Trophoblast cell (in vitro differentiated cells and primary cell): ENCODE measurements around the gene GUF1.

ENCODE experiments used
- DNase-seq, 2 donors: peaks; one replicate each; pipeline ENCODE4 v3.0.0-alpha.2; 2016
- H2AFZ ChIP-seq: 2 replicates; pipeline ENCODE4 v1.6.1; 2013; ENCODE audit warnings: low read length, moderate library complexity, mild to moderate bottlenecking; ENCODE audit not compliant: insufficient read depth, poor library complexity
- H2AK5ac ChIP-seq: 2 replicates; pipeline ENCODE4 v1.6.1; 2013; ENCODE audit warnings: mild to moderate bottlenecking, low read length
- H2BK120ac ChIP-seq: 2 replicates; pipeline ENCODE4 v1.6.1; 2013; ENCODE audit warnings: low read length, mild to moderate bottlenecking, moderate library complexity; ENCODE audit not compliant: insufficient read depth, poor library complexity
- H2BK12ac ChIP-seq: 2 replicates; pipeline ENCODE4 v1.6.1; 2013; ENCODE audit warnings: mild to moderate bottlenecking, low read length, moderate library complexity
- H2BK5ac ChIP-seq: 2 replicates; pipeline ENCODE4 v1.6.1; 2013; ENCODE audit warnings: low read length, low read depth, moderate library complexity, mild to moderate bottlenecking; ENCODE audit not compliant: poor library complexity
- H3K14ac ChIP-seq: 2 replicates; pipeline ENCODE4 v1.6.1; 2013; ENCODE audit warnings: mild to moderate bottlenecking, low read length
- H3K18ac ChIP-seq: 2 replicates; pipeline ENCODE4 v1.6.1; 2013; ENCODE audit warnings: mild to moderate bottlenecking, low read length
- H3K23ac ChIP-seq: 2 replicates; pipeline ENCODE4 v1.6.1; 2013; ENCODE audit warnings: low read length
- H3K27ac ChIP-seq: 2 replicates; pipeline ENCODE4 v1.5.1; 2013; ENCODE audit warnings: low read depth, mild to moderate bottlenecking, inconsistent platforms, low read length, moderate library complexity
- H3K27me3 ChIP-seq: 2 replicates; pipeline ENCODE4 v1.6.1; 2013; ENCODE audit warnings: inconsistent platforms, mild to moderate bottlenecking, low read length, moderate library complexity; ENCODE audit not compliant: insufficient read depth
- H3K36me3 ChIP-seq, 2 experiments: 1 replicate in 1 of 2; 2 replicates in 1 of 2; pipeline ENCODE4 v1.6.1; 2013; ENCODE audit warnings: low read length in 2 of 2, mild to moderate bottlenecking in 2 of 2, moderate library complexity in 1 of 2; ENCODE audit not compliant: insufficient read depth in 2 of 2, control insufficient read depth in 1 of 2
- H3K4ac ChIP-seq: 2 replicates; pipeline ENCODE4 v1.6.1; 2013; ENCODE audit warnings: low read depth, mild to moderate bottlenecking, low read length, moderate library complexity
- H3K4me1 ChIP-seq, 2 experiments: 1 replicate in 1 of 2; 2 replicates in 1 of 2; pipeline ENCODE4 v1.6.1; 2013; ENCODE audit warnings: low read length in 2 of 2, mild to moderate bottlenecking in 2 of 2, moderate library complexity in 1 of 2; ENCODE audit not compliant: insufficient read depth in 2 of 2, control insufficient read depth in 1 of 2
- H3K4me2 ChIP-seq: 2 replicates; pipeline ENCODE4 v1.6.1; 2013; ENCODE audit warnings: inconsistent platforms, mild to moderate bottlenecking, low read length, moderate library complexity
- H3K4me3 ChIP-seq: 2 replicates; pipeline ENCODE4 v1.5.1; 2013; ENCODE audit warnings: mild to moderate bottlenecking, low read depth, low read length, inconsistent platforms
- H3K79me1 ChIP-seq: one replicate; pipeline ENCODE4 v1.6.1; 2013; ENCODE audit warnings: low read length
- H3K79me2 ChIP-seq: 2 replicates; pipeline ENCODE4 v1.6.1; 2013; ENCODE audit warnings: low read length, mild to moderate bottlenecking; ENCODE audit not compliant: control insufficient read depth, insufficient read depth, poor library complexity
- H3K9ac ChIP-seq: 2 replicates; pipeline ENCODE4 v1.6.1; 2013; ENCODE audit warnings: mild to moderate bottlenecking, low read length
- H3K9me3 ChIP-seq: 2 replicates; pipeline ENCODE4 v1.6.1; 2013; ENCODE audit warnings: low read depth, mild to moderate bottlenecking, control low read depth, inconsistent platforms, low read length; ENCODE audit not compliant: insufficient read depth
- H4K12ac ChIP-seq: 2 replicates; pipeline ENCODE4 v1.6.1; 2013; ENCODE audit warnings: low read depth, mild to moderate bottlenecking, low read length, moderate library complexity
- H4K8ac ChIP-seq: 2 replicates; pipeline ENCODE4 v1.6.1; 2013; ENCODE audit warnings: low read depth, mild to moderate bottlenecking, low read length, moderate library complexity
- H4K91ac ChIP-seq: one replicate; pipeline ENCODE4 v1.6.1; 2013; ENCODE audit warnings: low read depth, mild to moderate bottlenecking, low read length, moderate library complexity
- WGBS: extraction: QIAGEN DNeasy Blood & Tissue Kit; methylation state at CpG from one replicate; pipeline ENCODE4 v1.1.7; 2013; ENCODE audit warnings: missing lambda C conversion rate; ENCODE audit not compliant: insufficient read length, insufficient coverage; ENCODE audit errors: extremely low coverage; 5-methylcytosine and 5-hydroxymethylcytosine counted together

Gene GUF1

GRCh38 chr4:44668526-44668925, 9.7 kb upstream of the GUF1 start:
- H2BK5ac ChIP-seq: no peak overlapping the region
- WGBS: no CpG with 5 or more reads among the region's 2 CpGs
- no peak overlapping the region for H3K4me2 ChIP-seq
- DNase-seq: no peak
- H3K79me1 ChIP-seq: no peaks in the 10 kb centered on the region
- H4K91ac ChIP-seq: no peak overlapping the region
- H2AFZ ChIP-seq: no peak overlapping the region
- no peak overlapping the region for H3K9ac ChIP-seq
- no peaks in the 10 kb centered on the region for H3K36me3 ChIP-seq
- no peaks in the 10 kb centered on the region for H3K4me1 ChIP-seq
- no peaks in the 10 kb centered on the region for H3K9me3 ChIP-seq
- H3K4me3 ChIP-seq: no peak overlapping the region
- H3K27ac ChIP-seq: no peak overlapping the region
- H3K4ac ChIP-seq: no peak overlapping the region
- H2AK5ac ChIP-seq: no peak overlapping the region
- H3K27me3 ChIP-seq: no peaks in the 10 kb centered on the region
- no peak overlapping the region for H4K12ac ChIP-seq
- no peak overlapping the region for H2BK120ac ChIP-seq
- H3K14ac ChIP-seq: no peak overlapping the region
- H4K8ac ChIP-seq: no peak overlapping the region
- no peak overlapping the region for H3K18ac ChIP-seq
- no peak overlapping the region for H3K23ac ChIP-seq
- no peak overlapping the region for H2BK12ac ChIP-seq
- H3K79me2 ChIP-seq: no peaks in the 10 kb centered on the region

GRCh38 chr4:44670506-44671199, 7.6 kb upstream of the GUF1 start:
- Histone ChIP-seq H3K27ac (no peak overlapping the region), H4K91ac (no peak overlapping the region), H3K36me3 (no peaks in the 10 kb centered on the region), H2BK5ac (no peak overlapping the region), H3K14ac (no peak overlapping the region), H3K9ac (no peak overlapping the region), H3K4ac (no peak overlapping the region), H3K79me1 (no peaks in the 10 kb centered on the region), H3K23ac (no peak overlapping the region), H3K4me1 (no peaks in the 10 kb centered on the region), H3K4me3 (no peak overlapping the region), H2AFZ (no peak overlapping the region), H4K8ac (no peak overlapping the region), H2BK120ac (no peak overlapping the region), H3K4me2 (no peak overlapping the region), H2BK12ac (no peak overlapping the region), H3K9me3 (no peaks in the 10 kb centered on the region), H3K79me2 (no peaks in the 10 kb centered on the region), H4K12ac (no peak overlapping the region), H3K27me3 (no peaks in the 10 kb centered on the region), H2AK5ac (no peak overlapping the region), H3K18ac (no peak overlapping the region)
- no CpG with 5 or more reads among the region's 4 CpGs for WGBS
- no peak for DNase-seq

GRCh38 chr4:44671636-44672035, 6.6 kb upstream of the GUF1 start:
- no CpG with 5 or more reads among the region's 3 CpGs for WGBS

GRCh38 chr4:44674471-44674870, 3.7 kb upstream of the GUF1 start:
- WGBS: no CpG with 5 or more reads among the region's 1 CpG
- Histone ChIP-seq H3K27me3 (no peaks in the 10 kb centered on the region), H3K18ac (no peak overlapping the region), H3K9ac (no peak overlapping the region), H3K79me1 (peaks cover 8% of the 10 kb centered on the region), H2BK120ac (no peak overlapping the region), H3K23ac (no peak overlapping the region), H3K4me1 (no peaks in the 10 kb centered on the region), H3K9me3 (no peaks in the 10 kb centered on the region), H2BK12ac (no peak overlapping the region), H3K36me3 (no peaks in the 10 kb centered on the region), H4K12ac (no peak overlapping the region), H4K8ac (no peak overlapping the region), H2AFZ (no peak overlapping the region), H4K91ac (no peak overlapping the region), H3K14ac (no peak overlapping the region), H3K4me2 (no peak overlapping the region), H3K4me3 (no peak overlapping the region), H3K4ac (no peak overlapping the region), H2AK5ac (no peak overlapping the region), H2BK5ac (no peak overlapping the region), H3K79me2 (peaks cover 7% of the 10 kb centered on the region), H3K27ac (no peak overlapping the region)
- no peak for DNase-seq

More at GRCh38 chr4:44671636-44672035, 6.6 kb upstream of the GUF1 start:
- H3K9ac ChIP-seq: no peak overlapping the region
- no peaks in the 10 kb centered on the region for H3K9me3 ChIP-seq
- H2BK5ac ChIP-seq: no peak overlapping the region
- H3K18ac ChIP-seq: no peak overlapping the region
- no peak overlapping the region for H2BK12ac ChIP-seq
- no peak overlapping the region for H2AK5ac ChIP-seq
- H2AFZ ChIP-seq: no peak overlapping the region
- no peaks in the 10 kb centered on the region for H3K36me3 ChIP-seq
- H3K23ac ChIP-seq: no peak overlapping the region
- H3K4me3 ChIP-seq: no peak overlapping the region
- no peak overlapping the region for H3K14ac ChIP-seq
- no peak overlapping the region for H3K4ac ChIP-seq
- no peak overlapping the region for H3K4me2 ChIP-seq
- no peaks in the 10 kb centered on the region for H3K4me1 ChIP-seq
- no peak overlapping the region for H4K12ac ChIP-seq
- H3K27ac ChIP-seq: no peak overlapping the region
- no peak for DNase-seq
- H2BK120ac ChIP-seq: no peak overlapping the region
- no peaks in the 10 kb centered on the region for H3K79me1 ChIP-seq
- H3K79me2 ChIP-seq: no peaks in the 10 kb centered on the region
- H4K8ac ChIP-seq: no peak overlapping the region
- no peaks in the 10 kb centered on the region for H3K27me3 ChIP-seq
- H4K91ac ChIP-seq: no peak overlapping the region
